Measurements from ENCODE around the gene CYP4F2.
"Not testable (repeated sequence)": the region's sequence is repeated elsewhere in the genome, so short reads cannot be mapped to it uniquely, and the experiment has no call there.

CYP4F2 gene

DNA sequence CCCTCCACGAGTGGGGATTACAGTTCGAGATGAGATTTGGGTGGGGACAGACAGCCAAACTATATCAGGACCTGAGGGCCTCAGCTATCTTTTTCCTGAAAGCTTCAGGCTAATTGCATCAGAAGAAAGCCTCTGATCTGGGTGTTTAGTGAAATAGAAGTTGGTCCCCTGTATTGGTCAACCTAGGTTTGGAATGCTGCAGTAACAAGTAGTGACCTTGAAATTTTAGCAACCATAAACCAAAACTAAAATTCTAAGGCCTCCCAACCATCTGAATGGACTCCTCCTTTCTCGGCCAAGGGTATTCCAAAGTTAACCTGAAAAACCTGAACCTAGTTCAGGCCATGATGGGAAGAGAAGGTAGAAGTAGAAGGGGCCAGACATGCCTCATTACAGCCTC lies 47.5 kb downstream of the CYP4F2 start:
- no peak for DNase-seq (ENCODE audit: low read depth in 2 of 2)

DNA sequence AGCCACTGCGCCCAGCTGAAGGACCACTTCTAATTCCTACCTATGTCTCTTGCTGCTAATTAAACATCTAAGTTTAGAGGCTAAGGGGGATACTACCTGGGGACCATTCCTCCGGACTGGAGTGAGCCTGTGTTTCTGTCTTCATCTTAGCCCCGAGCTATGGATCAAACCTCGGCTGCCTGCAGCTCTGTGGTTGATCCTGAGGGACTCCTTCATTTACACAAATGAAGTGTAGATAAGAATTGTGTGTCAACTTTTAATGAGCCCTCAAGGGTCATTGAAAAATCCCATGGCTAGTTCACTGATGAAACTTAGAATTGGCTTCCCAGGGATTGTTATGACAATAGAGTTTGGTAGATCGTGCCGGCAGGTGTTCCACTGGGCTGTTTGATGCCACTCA lies 51.0 kb downstream of the CYP4F2 start:
- DNase-seq (ENCODE audit: low read depth in 2 of 2), result no peak

DNA sequence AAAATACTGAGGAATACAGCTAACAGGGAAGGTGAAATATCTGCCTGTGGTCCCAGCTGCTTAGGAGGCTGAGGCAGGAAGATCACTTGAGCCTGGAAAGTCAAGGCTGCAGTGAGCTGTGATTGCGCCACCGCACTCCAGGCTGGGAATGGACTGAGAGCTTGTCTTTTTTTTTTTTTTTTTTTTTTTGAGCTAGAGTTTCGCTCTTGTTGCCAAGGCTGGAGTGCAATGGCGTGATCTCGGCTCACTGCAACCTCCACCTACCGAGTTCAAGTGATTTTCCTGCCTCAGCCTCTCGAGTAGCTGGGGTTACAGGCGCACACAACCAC lies 54.0 kb downstream of the CYP4F2 start:
- DNase-seq (ENCODE audit: low read depth in 2 of 2), result not testable (repeated sequence)

DNA sequence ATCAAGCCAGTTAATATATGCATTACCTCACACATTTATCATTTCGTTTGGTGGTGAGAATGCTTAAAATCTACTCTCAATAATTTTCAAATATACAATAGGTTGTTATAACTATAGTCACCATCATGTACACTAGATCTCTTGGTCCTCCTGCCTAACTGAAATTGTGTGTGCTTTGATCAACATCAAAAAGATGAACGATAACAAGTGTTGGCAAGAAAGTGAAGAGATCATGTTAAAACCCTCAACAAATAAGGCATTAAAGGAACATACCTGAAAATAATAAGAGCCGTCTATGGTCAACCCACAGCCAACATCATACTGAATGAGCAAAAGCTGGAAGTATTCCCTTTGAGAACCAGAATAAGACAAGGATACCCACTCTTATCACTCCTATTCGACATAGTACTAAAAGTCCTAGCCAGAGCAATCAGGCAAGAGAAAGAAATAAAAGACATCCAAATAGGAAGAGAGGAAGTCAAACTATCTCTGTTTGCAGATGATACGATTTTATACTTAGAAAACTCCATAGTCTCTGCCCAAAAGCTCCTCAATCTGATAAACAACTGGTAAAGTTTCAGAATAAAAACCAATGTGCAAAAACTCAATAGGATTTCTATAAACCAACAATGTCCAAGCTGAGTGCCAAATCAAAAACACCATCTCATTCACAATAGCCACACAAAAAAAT lies 54.5 kb downstream of the CYP4F2 start:
- DNase-seq (ENCODE audit: low read depth in 2 of 2), result no peak

DNA sequence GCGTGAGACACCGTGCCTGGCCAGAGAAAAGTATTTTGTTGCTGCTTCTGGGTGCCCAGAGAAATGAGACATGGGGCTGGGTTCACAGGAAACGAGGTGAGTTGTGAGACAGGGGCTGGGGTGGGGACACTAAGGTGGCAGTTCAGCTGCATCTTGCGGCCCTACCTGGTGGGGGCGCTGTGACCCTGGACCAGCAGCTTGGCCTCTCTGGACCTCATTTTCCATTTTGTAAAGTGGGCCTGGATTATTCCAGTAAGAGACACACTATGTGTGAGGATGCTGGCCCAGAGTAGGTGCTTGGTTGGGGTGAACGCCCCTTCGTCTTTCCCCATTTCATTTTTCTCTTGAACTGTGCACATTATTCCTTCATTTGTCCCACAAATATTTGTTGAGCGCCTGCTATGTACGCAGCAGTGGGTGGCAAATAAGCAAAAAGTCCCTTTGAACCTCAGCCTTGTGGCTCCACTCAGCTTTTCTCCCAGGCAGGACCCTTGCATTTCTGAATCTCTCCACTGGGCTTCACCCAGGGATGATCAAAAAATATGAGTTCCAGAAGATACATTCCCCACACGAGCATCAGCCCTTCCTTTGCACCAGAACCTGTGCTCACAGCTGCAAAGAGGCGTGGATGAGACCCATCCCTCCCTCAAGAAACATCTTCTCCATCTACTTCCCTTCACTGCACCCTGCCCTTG lies 55.9 kb downstream of the CYP4F2 start:
- DNase-seq (ENCODE audit: low read depth in 2 of 2), result no peak

DNA sequence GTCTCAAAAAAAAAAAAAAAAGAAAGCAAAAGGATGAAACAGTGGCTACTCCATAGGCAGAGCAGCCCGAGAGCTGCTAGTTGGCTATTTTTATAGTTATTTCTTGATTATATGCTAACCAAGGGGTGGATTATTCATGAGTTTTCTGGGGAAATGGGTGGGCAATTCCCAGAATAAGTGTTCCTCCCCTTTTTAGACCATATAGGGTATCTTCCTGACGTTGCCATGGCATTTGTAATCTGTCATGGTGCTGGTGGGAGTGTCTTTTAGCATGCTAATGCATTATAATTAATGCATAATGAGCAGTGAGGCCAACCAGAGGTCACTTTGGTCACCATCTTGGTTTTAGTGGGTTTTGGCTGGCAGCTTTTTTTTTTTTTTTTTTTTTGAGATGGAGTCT lies 57.0 kb downstream of the CYP4F2 start:
- no peak for DNase-seq (ENCODE audit: low read depth in 2 of 2)

DNA sequence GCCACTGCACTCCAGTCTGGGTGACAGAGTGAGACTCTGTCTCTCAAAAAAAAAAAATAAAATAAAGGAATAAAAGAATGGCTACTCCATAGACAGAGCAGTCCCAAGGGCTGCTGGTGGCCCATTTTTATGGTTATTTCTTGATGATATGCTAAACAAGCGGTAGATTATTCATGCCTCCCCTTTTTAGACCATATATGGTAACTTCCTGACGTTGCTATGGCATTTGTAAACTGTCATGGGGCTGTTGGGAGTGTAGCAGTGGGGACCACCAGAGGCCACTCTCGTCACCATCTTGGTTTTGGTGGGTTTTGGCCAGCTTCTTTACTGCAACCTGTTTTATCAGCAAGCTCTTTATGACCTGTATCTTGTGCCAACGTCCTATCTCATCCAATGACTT lies 58.0 kb downstream of the CYP4F2 start:
- DNase-seq (ENCODE audit: low read depth in 2 of 2), result not testable (repeated sequence)

DNA sequence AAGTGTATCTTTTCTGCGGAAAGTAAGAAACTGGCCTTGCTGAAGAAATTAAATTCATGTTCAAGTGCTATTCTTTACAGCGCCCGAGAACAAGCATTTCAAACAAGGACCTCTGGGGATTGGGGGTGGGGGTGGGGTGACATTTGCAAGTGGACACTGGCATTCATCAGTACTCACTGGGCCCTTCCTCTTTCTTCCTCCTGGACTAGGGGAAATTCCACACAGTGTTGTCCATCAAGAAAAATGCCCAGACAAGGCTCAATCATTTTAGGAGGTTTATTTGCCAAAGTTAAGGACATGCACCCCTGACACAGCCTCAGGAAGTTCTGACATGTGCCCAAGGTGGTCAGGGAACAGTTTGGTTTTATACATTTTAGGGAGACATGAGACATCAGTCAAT lies 59.5 kb downstream of the CYP4F2 start:
- no peak for DNase-seq (ENCODE audit: low read depth in 2 of 2)

DNA sequence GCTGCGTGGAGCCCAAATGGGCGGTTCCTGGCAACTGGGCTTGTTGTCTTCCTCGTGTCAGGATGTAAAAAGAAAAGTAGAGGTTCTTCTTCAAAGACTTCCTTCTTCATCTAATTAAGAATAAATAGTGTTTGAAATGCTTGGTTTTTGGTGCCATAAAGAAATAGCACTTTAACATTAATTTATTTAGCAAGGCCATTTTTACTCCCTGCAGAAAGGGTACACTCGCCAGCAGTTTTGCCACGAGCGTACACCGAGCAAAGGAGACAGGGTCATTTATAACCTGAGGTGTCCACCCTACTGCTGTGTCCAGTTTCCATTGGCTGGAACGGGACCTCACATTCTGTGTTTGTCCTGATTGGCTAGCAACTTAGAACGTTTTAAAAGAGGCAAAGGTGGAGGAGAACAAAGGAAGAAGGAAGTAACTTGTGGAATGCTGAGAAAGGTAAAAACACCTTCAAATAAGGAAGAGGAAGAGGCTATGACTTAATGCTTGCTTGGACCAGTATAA lies 60.6 kb downstream of the CYP4F2 start:
- no peak for DNase-seq (ENCODE audit: low read depth in 2 of 2)

DNA sequence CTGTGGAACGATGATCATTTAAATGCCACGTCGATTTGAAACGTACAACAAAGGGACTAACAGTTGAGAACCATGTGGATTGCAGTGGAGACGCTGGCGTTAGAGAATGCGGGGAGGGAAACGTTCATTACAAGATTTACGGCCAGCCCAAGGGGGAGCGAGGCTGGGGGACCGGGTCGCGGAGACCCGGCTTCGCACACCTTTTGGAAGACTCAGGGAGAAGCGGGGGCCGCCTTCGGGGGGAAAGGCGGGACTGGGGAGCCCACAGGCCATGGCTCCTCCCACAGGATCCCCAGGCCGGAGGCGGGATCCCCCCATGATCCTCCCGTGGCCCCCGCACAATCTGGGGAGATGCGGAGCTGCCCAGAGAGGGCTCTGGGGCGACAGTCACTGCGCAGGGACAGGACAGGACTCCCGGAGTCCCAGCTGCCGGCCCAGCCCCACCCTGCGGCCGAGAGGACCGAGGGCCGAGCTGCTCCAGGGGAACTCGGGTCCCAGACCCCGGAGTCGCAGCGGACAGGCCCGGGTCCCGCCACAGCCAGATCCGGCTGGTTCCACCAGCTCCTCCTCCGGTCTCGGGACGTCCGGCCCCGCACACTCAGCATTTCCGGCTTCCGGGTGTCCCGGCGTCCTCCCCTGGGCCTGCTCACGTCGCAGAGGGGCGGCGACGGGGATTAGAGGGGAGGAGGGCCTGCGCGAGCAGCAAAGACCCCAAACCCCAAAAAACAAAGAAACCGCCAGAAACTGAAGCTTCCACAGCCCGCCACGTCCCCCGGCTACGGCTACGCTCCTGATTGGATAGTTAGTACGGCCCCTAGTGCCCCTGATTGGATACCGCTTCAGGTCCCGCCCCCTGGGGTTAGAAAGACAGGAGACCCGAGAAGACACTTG lies 61.3 kb downstream of the CYP4F2 start:
- peak; percentile 88 to 91 for DNase-seq (ENCODE audit: low read depth in 2 of 2)

DNA sequence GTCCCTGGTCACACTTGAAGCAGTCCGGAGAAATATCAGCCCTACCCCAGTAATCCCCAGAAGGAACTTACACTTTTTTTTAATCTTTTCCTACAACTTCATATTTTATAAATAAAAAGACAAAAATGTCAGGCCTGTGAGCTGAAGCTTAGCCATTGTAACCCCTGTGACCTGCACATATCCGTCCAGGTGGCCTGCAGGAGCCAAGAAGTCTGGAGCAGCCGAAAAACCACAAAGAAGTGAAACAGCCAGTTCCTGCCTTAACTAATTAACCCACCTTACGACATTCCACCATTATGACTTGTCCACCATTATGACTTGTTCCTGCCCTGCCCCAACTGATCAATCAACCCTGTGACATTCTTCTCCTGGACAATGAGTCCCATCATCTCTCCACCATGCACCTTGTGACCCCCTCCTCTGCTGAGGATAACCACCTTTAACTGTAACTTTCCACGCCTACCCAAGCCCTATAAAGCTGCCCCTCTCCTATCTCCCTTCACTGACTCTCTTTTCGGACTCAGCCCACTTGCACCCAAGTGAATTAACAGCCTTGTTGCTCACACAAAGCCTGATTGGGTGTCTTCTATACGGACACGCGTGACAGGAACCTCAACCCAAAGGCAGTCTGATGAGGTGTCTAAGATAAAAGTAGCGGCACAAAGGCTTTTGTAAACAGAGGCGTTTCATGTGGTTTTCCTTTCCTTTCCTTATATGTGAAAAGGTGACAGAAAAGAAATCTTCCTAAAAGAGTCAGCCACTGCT lies 62.1 kb downstream of the CYP4F2 start:
- peak; percentile 33 to 35 for DNase-seq (ENCODE audit: low read depth in 2 of 2)

DNA sequence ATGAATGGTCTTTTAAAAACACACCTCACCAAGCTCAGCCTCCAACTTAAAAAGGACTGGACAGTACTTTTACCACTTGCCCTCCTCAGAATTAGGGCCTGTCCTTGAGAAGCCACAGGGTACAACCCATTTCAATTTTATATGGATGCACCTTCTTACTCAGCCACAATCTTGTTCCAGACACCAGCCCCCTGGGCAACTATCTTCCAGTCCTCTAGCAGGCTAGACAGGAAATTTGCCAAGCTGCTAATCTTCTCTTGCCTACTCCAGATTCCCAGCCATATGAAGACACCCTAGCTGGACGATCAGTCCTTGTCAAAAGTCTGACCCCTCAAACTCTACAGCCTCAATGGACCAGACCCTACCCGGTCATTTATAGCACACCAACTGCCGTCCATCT lies 63.6 kb downstream of the CYP4F2 start:
- DNase-seq (ENCODE audit: low read depth in 2 of 2), result not testable (repeated sequence)

DNA sequence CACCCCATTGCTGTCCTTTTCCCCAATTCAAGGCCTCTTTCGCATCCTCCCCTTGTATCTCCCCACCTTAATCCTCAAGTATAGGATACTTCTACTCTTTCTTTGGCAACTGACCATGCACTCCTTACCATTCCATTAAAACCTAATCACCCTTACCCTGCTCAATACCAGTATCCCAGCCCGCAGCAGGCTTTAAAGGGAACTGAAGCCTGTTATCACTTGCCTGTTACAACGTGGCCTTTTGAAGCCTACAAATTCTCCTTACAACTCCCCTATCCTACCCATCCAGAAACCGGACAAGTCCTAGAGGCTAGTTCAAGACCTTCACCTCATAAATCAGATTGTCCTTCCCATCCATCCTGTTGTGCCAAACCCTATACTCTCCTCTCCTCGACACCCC lies 66.2 kb downstream of the CYP4F2 start:
- DNase-seq (ENCODE audit: low read depth in 2 of 2), result no peak

DNA sequence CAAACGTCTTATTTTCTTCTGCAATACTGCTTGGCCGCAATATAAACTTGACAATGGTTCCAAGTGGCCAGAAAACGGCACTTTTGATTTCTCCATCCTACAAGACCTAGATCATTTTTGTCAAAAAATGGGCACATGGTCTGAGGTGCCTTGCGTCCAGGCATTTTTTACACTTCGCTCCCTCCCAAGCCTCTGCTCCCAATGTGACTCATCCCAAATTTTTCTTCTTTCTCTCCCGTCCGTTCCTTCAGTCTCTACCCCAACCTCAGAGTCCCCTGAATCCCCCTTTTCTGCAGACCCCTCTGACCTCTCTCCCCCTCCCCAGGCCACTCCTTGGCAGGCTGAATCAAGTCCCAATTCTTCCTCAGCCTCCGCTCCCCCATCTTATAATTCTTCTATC lies 68.1 kb downstream of the CYP4F2 start:
- no peak for DNase-seq (ENCODE audit: low read depth in 2 of 2)

DNA sequence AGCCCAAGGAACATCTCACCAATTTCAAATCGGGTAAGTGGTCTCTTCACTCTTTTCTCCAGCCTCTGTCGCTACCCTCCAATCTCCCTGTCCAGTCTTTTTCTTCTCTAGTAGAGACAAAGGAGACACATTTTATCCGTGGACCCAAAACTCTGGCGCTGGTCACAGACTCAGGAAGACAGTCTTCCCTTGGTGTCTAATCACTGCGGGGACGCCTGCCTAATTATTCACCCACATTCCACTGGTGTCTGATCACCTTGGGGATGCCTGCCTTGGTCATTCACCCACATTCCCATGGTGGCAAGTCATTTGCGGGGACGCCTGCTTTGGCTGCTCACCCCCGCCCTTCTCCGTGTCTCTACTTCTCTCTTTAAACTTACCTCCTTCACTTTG lies 68.6 kb downstream of the CYP4F2 start:
- DNase-seq (ENCODE audit: low read depth in 2 of 2), result no peak

DNA sequence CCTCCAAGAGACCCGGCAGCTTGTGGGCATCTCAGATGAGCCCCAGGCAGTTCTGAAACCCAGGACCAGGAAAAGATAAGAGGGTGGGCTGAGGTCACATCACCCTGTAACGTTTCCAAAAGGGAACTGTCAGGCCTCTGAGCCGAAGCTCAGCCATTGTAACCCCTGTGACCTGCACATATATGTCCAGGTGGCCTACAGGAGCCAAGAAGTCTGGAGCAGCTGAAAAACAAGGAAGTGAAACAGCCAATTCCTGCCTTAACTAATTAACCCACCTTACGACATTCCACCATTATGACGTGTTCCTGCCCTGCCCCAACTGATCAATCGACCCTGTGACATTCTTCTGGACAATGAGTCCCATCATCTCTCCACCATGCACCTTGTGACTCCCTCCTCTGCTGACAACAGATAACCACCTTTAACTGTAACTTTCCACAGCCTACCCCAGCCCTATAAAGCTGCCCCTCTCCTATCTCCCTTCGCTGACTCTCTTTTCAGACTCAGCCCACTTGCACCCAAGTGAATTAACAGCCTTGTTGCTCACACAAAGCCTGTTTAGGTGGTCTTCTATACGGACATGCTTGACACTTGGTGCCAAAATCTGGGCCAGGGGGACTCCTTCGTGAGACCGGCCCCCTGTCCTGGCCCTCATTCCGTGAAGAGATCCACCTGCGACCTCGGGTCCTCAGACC lies 69.1 kb downstream of the CYP4F2 start:
- DNase-seq (ENCODE audit: low read depth in 2 of 2), result not testable (repeated sequence)

DNA sequence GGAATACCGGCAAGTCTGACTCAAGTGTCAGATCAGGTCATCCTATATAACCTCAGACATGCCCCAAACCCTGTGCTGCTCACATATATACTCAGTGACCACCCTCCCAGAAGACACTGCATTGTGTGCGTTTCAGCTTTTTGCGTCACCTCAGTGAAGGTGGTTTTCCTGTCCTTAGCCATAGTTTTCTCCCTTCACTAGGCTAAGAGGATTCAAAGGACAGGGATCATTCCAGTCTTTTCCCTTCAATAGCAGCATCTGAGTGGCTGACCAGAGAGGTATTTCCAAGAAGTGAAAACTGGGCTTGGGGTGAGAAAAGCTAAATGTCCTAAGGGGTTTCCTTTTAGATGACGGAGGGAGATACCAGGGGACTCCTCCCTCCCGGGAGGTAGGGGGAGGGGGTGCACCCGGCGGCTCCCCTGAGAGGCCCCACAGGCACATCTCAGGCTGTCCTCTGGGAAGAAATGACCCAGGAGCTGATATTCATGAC lies 69.7 kb downstream of the CYP4F2 start:
- no peak for DNase-seq (ENCODE audit: low read depth in 2 of 2)
